Measurements from ENCODE around the gene ATP2A3.

DNA sequence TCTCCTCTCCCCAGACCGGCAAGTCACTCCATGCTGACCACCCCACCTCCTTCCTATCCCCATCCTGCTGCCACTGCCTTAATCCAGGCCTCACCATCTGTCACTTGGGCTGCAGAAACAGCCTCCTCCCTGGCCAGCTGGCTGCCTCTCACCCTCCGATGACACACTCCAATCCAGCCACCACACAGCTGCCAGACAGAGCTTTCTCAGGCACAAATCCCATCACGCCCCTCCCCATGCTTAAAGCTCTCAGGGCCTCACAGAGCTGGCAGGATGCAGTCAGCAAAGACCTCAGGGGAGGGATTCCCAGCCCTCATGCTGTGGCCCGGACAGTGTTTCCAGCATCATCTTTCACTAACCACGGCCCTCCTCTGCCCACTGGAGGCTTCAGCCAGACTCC is 85.1 kb downstream of the ATP2A3 start:
- TF ChIP-seq, protein P1, sequence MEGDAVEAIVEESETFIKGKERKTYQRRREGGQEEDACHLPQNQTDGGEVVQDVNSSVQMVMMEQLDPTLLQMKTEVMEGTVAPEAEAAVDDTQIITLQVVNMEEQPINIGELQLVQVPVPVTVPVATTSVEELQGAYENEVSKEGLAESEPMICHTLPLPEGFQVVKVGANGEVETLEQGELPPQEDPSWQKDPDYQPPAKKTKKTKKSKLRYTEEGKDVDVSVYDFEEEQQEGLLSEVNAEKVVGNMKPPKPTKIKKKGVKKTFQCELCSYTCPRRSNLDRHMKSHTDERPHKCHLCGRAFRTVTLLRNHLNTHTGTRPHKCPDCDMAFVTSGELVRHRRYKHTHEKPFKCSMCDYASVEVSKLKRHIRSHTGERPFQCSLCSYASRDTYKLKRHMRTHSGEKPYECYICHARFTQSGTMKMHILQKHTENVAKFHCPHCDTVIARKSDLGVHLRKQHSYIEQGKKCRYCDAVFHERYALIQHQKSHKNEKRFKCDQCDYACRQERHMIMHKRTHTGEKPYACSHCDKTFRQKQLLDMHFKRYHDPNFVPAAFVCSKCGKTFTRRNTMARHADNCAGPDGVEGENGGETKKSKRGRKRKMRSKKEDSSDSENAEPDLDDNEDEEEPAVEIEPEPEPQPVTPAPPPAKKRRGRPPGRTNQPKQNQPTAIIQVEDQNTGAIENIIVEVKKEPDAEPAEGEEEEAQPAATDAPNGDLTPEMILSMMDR (IDR thresholded peaks at IDR 0.05): no peak
- TF ChIP-seq POLR2A (IDR thresholded peaks at IDR 0.05): no peak
